VCaP (cell line): Measurements from ENCODE around the gene ZFPM1.

Experiments used
- H3K27ac ChIP-seq: fragments of 450-650 bp; 2 replicates; pipeline ENCODE4 v1.5.1; 2017
- CTCF ChIP-seq: fragments of 450-650 bp; conservative IDR thresholded peaks from 2 replicates; pipeline ENCODE4 v1.5.1; 2017; ENCODE audit warnings: mild to moderate bottlenecking, moderate library complexity

Gene ZFPM1

GRCh38 chr16:88489163-88489741 lies 36.2 kb downstream of the ZFPM1 start:
- H3K27ac ChIP-seq = no peak overlapping the region
- no peak for TF ChIP-seq CTCF

GRCh38 chr16:88491001-88491559 lies 38.0 kb downstream of the ZFPM1 start:
- no peak for TF ChIP-seq CTCF
- H3K27ac ChIP-seq = no peak overlapping the region

GRCh38 chr16:88491560-88492310 lies 38.7 kb downstream of the ZFPM1 start:
- no peak overlapping the region for H3K27ac ChIP-seq
- no peak for TF ChIP-seq CTCF

- no peak overlapping the region for H3K27ac ChIP-seq
Observed at GRCh38 chr16:88493879-88494278, 40.8 kb downstream of the ZFPM1 start.

GRCh38 chr16:88494335-88495154 lies 41.5 kb downstream of the ZFPM1 start:
- TF ChIP-seq CTCF = no peak
- no peak overlapping the region for H3K27ac ChIP-seq

More at GRCh38 chr16:88493879-88494278, 40.8 kb downstream of the ZFPM1 start:
- TF ChIP-seq CTCF = no peak

- no peak overlapping the region for H3K27ac ChIP-seq
- TF ChIP-seq CTCF = no peak
Observed at GRCh38 chr16:88495268-88495772, 42.2 kb downstream of the ZFPM1 start.
